SK-MEL-5 (cell line): ENCODE measurements around the gene BACE1-AS. TPM values are rescaled to one million over a fixed set of nuclear protein-coding genes. Genes with fewer than 3 reads are reported as not detected.
"Not testable (repeated sequence)": the region's sequence is repeated elsewhere in the genome, so short reads cannot be mapped to it uniquely, and the experiment has no call there.

Experiments
- DNase-seq: peaks from one replicate; pipeline ENCODE4 v3.0.0-alpha.2; 2016; ENCODE audit warnings: low read depth, low spot score
- in situ Hi-C: cut with HindIII; loops from 2 replicates; pipeline ENCODE4 v1.10.0; 2016; ENCODE audit warnings: low sequenced_read_pairs, high pct_unique_total_duplicates, low pct_unique_long_range_greater_than_20kb
- total RNA-seq: library from RNA; depleted of rRNA; stranded (reverse); fragments of >200 nt; shearing (Covaris generic); gene quantifications from 2 replicates; pipeline ENCODE4 v1.2.3, GENCODE V29; 2014

The BACE1-AS gene
- total RNA-seq, 1 experiment from 2014 or later = 2.4 TPM

GRCh38 chr11:117313828-117314768 is 23.0 kb downstream of the BACE1-AS start:
- in situ Hi-C loops = no loop called here
- DNase-seq = no peak

DNA sequence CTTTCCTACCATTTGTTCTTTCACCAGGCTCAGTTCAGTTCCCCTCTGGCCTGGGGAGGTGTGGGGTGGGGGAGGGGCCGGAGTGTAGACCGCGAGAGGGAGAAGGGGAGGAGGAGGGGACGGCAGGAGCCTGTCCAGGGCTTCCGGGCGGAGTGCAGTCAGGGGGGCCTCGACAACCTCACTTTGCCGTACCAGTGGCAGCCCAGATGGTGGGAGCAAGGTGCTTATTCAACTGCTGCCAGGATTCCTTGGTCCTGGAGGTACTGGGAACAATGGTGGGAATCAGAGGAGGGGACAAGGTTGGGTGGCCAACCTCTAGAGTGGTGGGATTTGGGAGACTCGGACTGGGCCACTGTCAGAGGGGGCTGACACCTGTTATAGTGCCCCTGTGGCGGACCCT is 23.7 kb downstream of the BACE1-AS start:
- no peak for DNase-seq
- in situ Hi-C loops = no loop called here

GRCh38 chr11:117315285-117316196 is 24.4 kb downstream of the BACE1-AS start:
- in situ Hi-C loops = no loop called here
- DNase-seq = no peak

GRCh38 chr11:117316197-117316961 is 25.2 kb downstream of the BACE1-AS start, which contains the start of gene BACE1:
BACE1 (minus strand) TSS chr11:117316256; CDS start chr11:117315795, 461 bp downstream.
- DNase-seq = peak; percentile 87
- in situ Hi-C loops = no loop called here

DNA sequence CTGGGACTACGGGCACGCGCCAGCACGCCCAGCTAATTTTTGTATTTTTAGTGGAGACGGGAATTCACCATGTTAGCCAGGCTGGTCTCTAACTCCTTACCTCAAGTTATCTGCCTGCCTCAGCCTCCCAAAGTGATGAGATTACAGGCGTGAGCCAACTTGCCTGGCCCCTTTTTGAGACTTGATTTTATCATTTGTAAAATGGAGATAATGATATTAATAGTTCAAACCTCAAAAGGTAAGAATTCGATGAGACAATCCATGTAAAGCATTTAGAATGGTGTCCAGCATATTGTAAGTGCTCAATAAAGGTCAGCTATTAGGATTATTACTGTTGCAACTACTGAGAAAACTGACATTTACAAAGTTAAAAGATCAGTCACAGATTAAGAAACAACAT is 27.6 kb downstream of the BACE1-AS start:
- in situ Hi-C loops = no loop called here
- no peak for DNase-seq

DNA sequence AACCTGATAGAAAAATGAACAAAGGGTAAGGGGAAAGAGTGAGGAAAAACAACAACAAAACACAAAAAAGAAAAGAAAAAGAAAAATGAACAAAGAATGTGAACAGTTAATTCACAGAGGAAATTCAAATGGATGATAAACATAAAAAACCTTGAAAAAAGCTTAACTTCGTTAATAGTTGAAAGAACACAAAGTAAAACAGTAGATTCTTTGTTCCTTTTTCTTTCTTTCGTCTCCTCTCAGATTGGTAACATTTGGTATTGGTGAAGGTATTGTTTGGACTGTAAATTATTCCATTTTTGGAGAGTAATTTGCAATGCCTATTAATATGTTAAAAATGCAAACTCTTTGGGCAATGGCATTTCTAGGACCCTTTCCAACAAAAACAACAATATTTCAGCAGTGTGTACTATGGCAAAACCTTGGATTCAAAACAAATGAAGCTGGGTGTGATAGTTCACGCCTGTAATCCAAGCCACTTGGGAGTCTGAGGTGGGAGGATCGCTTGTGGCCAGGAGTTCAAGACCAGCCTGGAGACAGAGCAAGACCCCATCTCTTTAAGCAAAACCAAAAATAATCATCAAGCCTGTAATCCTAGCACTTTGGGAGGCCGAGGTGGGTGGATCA is 28.2 kb downstream of the BACE1-AS start:
- in situ Hi-C loops = no loop called here
- no peak for DNase-seq

DNA sequence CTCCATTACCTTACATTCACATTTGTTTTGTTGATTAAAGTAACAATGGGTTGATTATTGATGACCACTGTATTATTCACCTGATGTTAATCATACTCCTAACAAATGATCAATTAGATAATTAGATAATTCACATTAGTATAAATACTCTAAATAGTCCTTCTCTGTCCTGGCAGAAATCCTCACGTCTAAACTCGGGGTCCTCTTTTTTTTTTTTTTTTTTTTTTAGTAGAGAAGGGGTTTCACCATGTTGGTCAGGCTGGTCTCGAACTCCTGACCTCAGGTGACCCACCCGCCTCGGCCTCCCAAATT is 36.1 kb downstream of the BACE1-AS start:
- in situ Hi-C loops, DNase-seq: not testable (repeated sequence)

GRCh38 chr11:117327567-117328374 is 36.6 kb downstream of the BACE1-AS start, which contains the start of gene CEP164:
CEP164 (plus strand) TSS chr11:117327854; CDS start chr11:117338587, 10,733 bp downstream.
- in situ Hi-C loops = no loop called here
- DNase-seq = peak; percentile 94

GRCh38 chr11:117328375-117329010 is 37.3 kb downstream of the BACE1-AS start:
- no peak for DNase-seq
- in situ Hi-C loops = no loop called here

- DNase-seq = no peak
- in situ Hi-C loops = no loop called here
Measured at GRCh38 chr11:117332843-117333242, 41.7 kb downstream of the BACE1-AS start.

GRCh38 chr11:117333917-117334316 is 42.8 kb downstream of the BACE1-AS start:
- DNase-seq = no peak
- in situ Hi-C loops = no loop called here

- DNase-seq = no peak
- in situ Hi-C loops = no loop called here
Measured at GRCh38 chr11:117334896-117335295, 43.8 kb downstream of the BACE1-AS start.

GRCh38 chr11:117335399-117335798 is 44.3 kb downstream of the BACE1-AS start:
- in situ Hi-C loops = no loop called here
- no peak for DNase-seq

DNA sequence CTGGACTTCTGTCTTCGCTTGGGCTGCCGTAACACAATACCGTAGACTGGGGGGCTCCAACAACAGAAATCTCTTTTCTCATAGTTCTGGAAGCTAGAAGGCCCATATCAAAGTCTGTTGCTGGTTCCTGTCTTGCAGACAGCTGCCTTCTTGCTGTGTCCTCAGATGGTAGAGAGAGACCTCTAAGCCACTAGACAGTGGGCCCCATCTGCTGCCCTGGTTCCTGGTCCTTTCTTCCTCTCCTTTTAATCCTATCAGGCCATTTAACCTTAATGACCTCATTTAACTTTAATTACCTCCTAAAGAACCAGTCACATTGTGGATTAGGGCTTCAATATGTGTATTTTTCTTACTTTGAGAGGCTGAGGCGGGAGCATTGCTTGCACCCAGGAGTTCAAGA is 45.9 kb downstream of the BACE1-AS start:
- no peak for DNase-seq
- in situ Hi-C loops = no loop called here
